Measurements from ENCODE around the gene HCFC1R1. TPM values are rescaled to one million over a fixed set of nuclear protein-coding genes. Genes with fewer than 3 reads are reported as not detected.

The HCFC1R1 gene
- total and polyA plus RNA-seq, 9 donors: 68.0 to 138 (median 84.4) TPM

GRCh38 chr16:2976201-2976600 lies 47.5 kb downstream of the HCFC1R1 start:
- H3K9me3 ChIP-seq (replicated peaks; ENCODE audit: control insufficient read depth, low read depth, low read length): no peaks in the 10 kb centered on the region
- 84% methylated on average over 7 of the region's 7 CpGs for WGBS (ENCODE audit: insufficient coverage)
- no peak overlapping the region for H3K27ac ChIP-seq (ENCODE audit: low read length)
- DNase-seq: no peak
- H3K27me3 ChIP-seq (ENCODE audit: control insufficient read depth, insufficient read depth, low read length): no peaks in the 10 kb centered on the region
- H3K4me1 ChIP-seq (ENCODE audit: control insufficient read depth, insufficient read depth, low read length): peaks cover 36% of the 10 kb centered on the region
- no peak overlapping the region for H3K4me3 ChIP-seq (ENCODE audit: low read length)
- peaks cover 29% of the 10 kb centered on the region for H3K36me3 ChIP-seq (ENCODE audit: control insufficient read depth, insufficient read depth, low read length)

- no peaks in the 10 kb centered on the region for H3K9me3 ChIP-seq (replicated peaks; ENCODE audit: control insufficient read depth, low read depth, low read length)
- peaks cover 29% of the 10 kb centered on the region for H3K36me3 ChIP-seq (ENCODE audit: control insufficient read depth, insufficient read depth, low read length)
- H3K27me3 ChIP-seq (ENCODE audit: control insufficient read depth, insufficient read depth, low read length): peaks cover 3% of the 10 kb centered on the region
- peaks cover 33% of the 10 kb centered on the region for H3K4me1 ChIP-seq (ENCODE audit: control insufficient read depth, insufficient read depth, low read length)
- no peak overlapping the region for H3K27ac ChIP-seq (ENCODE audit: low read length)
- no peak for DNase-seq
- H3K4me3 ChIP-seq (ENCODE audit: low read length): no peak overlapping the region
- WGBS (ENCODE audit: insufficient coverage): 90% methylated on average over 28 of the region's 28 CpGs
Measured at GRCh38 chr16:2975161-2975795, 48.5 kb downstream of the HCFC1R1 start.

DNA sequence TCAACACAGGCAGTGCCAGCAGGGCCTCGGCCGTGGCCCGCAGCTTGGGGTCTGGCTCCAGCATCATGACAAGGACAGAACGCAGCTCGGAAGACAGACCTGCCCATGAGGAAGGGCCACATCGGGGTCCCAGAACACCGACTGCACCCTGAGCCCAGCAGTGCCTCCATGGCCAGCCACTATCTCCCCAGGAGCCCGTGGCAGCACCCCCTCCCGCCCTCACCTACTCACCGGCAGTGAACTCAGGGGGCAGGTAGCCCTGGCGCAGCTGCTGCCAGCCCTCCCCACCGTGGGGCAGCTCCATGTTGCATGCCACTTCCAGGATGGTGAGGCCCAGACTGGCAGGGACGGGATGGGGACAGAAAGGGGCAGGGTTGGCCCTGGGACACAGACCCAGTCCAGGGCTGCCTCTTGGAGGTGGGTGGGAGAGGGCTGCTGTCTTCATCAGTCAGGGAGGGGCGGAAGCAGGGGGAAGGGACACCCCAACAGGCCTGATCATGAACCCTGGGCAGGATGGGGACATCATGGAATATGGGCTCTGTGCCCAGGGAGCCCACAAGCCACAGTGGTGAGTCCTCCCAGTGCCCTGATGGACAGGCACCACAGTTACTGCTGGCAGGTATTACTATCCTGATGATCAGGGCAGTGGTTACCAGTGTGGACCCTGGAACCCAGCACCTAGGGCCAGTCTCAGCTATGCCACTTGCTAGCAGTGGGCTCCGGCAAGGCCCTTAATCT lies 49.3 kb downstream of the HCFC1R1 start:
- H3K27ac ChIP-seq (ENCODE audit: low read length): no peak overlapping the region
- no peak overlapping the region for H3K4me3 ChIP-seq (ENCODE audit: low read length)
- peaks cover 36% of the 10 kb centered on the region for H3K4me1 ChIP-seq (ENCODE audit: control insufficient read depth, insufficient read depth, low read length)
- H3K36me3 ChIP-seq (ENCODE audit: control insufficient read depth, insufficient read depth, low read length): peaks cover 29% of the 10 kb centered on the region
- H3K9me3 ChIP-seq (replicated peaks; ENCODE audit: control insufficient read depth, low read depth, low read length): no peaks in the 10 kb centered on the region
- WGBS (ENCODE audit: insufficient coverage): 93% methylated on average over 15 of the region's 15 CpGs
- DNase-seq: no peak
- H3K27me3 ChIP-seq (ENCODE audit: control insufficient read depth, insufficient read depth, low read length): peaks cover 3% of the 10 kb centered on the region

GRCh38 chr16:2973605-2974318 lies 50.0 kb downstream of the HCFC1R1 start:
- 79% methylated on average over 15 of the region's 17 CpGs for WGBS (ENCODE audit: insufficient coverage)
- H3K27ac ChIP-seq (ENCODE audit: low read length): no peak overlapping the region
- peaks cover 4% of the 10 kb centered on the region for H3K27me3 ChIP-seq (ENCODE audit: control insufficient read depth, insufficient read depth, low read length)
- no peak overlapping the region for H3K4me3 ChIP-seq (ENCODE audit: low read length)
- no peak for DNase-seq
- H3K36me3 ChIP-seq (ENCODE audit: control insufficient read depth, insufficient read depth, low read length): peaks cover 29% of the 10 kb centered on the region
- no peaks in the 10 kb centered on the region for H3K9me3 ChIP-seq (replicated peaks; ENCODE audit: control insufficient read depth, low read depth, low read length)
- peaks cover 34% of the 10 kb centered on the region for H3K4me1 ChIP-seq (ENCODE audit: control insufficient read depth, insufficient read depth, low read length)

DNA sequence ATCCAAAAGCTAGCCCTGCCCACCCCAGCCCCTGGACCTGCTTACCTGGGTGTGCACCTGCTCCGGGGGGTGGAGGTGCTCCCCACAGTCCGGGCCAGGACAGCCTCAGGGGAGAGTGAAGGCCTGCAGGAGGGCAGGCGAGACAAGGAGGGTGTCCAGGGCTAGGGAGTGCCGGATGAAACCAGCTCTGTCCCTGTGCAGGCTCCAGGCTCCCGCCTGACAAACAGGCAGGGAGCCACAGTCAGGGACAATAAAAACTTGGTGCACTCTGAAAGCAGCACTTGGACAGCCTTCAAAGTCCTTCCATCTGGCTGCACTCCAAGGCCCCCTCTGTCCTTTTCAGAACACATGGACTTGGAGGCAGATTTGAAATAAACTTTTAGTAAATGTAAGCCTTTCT lies 50.6 kb downstream of the HCFC1R1 start:
- Histone ChIP-seq H3K4me1 (ENCODE audit: control insufficient read depth, insufficient read depth, low read length) (peaks cover 40% of the 10 kb centered on the region), H3K9me3 (replicated peaks; ENCODE audit: control insufficient read depth, low read depth, low read length) (no peaks in the 10 kb centered on the region), H3K27ac (ENCODE audit: low read length) (no peak overlapping the region), H3K4me3 (ENCODE audit: low read length) (no peak overlapping the region), H3K27me3 (ENCODE audit: control insufficient read depth, insufficient read depth, low read length) (peaks cover 11% of the 10 kb centered on the region), H3K36me3 (ENCODE audit: control insufficient read depth, insufficient read depth, low read length) (peaks cover 29% of the 10 kb centered on the region)
- no peak for DNase-seq
- 48% methylated on average over 3 of the region's 5 CpGs for WGBS (ENCODE audit: insufficient coverage)

Other genes starting within 250 kb of the HCFC1R1 start
- 218 TPM for gene ELOB, start 246.7 kb downstream of the HCFC1R1 start, total RNA-seq
- gene ELOB, start 246.7 kb downstream of the HCFC1R1 start, polyA plus RNA-seq (ENCODE audit: insufficient read depth in 1 of 8, insufficient read length in 8 of 8, low replicate concordance in 1 of 8): 100 to 1,000 TPM; 162 to 228 (median 189) TPM
- not detected for gene PRSS33, start 236.4 kb downstream of the HCFC1R1 start, total RNA-seq
- not detected for gene PRSS33, start 236.4 kb downstream of the HCFC1R1 start, polyA plus RNA-seq (ENCODE audit: insufficient read depth in 1 of 8, insufficient read length in 8 of 8, low replicate concordance in 1 of 8)
- not detected for gene PRSS41, start 225.5 kb downstream of the HCFC1R1 start, total RNA-seq
- gene PRSS41, start 225.5 kb downstream of the HCFC1R1 start, polyA plus RNA-seq (ENCODE audit: insufficient read depth in 1 of 8, insufficient read length in 8 of 8, low replicate concordance in 1 of 8): not detected
- gene PRSS21, start 206.7 kb downstream of the HCFC1R1 start, total RNA-seq: not detected
- gene PRSS21, start 206.7 kb downstream of the HCFC1R1 start, polyA plus RNA-seq (ENCODE audit: insufficient read depth in 1 of 8, insufficient read length in 8 of 8, low replicate concordance in 1 of 8): under 1 TPM in 2 of 8 donors, not detected in 6; 0.20 to 0.30 TPM
- 0.49 TPM for gene ZG16B, start 193.6 kb downstream of the HCFC1R1 start, total RNA-seq
- gene ZG16B, start 193.6 kb downstream of the HCFC1R1 start, polyA plus RNA-seq (ENCODE audit: insufficient read depth in 1 of 8, insufficient read length in 8 of 8, low replicate concordance in 1 of 8): under 1 TPM in 7 of 8 donors, not detected in 1; 0.28 to 0.61 (median 0.38) TPM
- not detected for gene PRSS22, start 165.8 kb downstream of the HCFC1R1 start, total RNA-seq
- under 1 TPM in 2 of 8 donors, not detected in 6; 0.94 TPM for gene PRSS22, start 165.8 kb downstream of the HCFC1R1 start, polyA plus RNA-seq (ENCODE audit: insufficient read depth in 1 of 8, insufficient read length in 8 of 8, low replicate concordance in 1 of 8)
- gene FLYWCH2, start 140.7 kb downstream of the HCFC1R1 start, total RNA-seq: 22.0 TPM
- 10 to 100 TPM; 13.8 to 23.3 (median 21.4) TPM for gene FLYWCH2, start 140.7 kb downstream of the HCFC1R1 start, polyA plus RNA-seq (ENCODE audit: insufficient read depth in 1 of 8, insufficient read length in 8 of 8, low replicate concordance in 1 of 8)
- gene FLYWCH1, start 112.0 kb downstream of the HCFC1R1 start, total RNA-seq: 7.8 TPM
- gene FLYWCH1, start 112.0 kb downstream of the HCFC1R1 start, polyA plus RNA-seq (ENCODE audit: insufficient read depth in 1 of 8, insufficient read length in 8 of 8, low replicate concordance in 1 of 8): 10 to 100 TPM; 13.9 to 28.5 (median 17.7) TPM
- gene KREMEN2, start 59.7 kb downstream of the HCFC1R1 start, total RNA-seq: 5.6 TPM
- gene KREMEN2, start 59.7 kb downstream of the HCFC1R1 start, polyA plus RNA-seq (ENCODE audit: insufficient read depth in 1 of 8, insufficient read length in 8 of 8, low replicate concordance in 1 of 8): 10 to 100 TPM in 3 of 8 donors, 1 to 10 TPM in 5; 3.5 to 22.0 (median 9.1) TPM
- gene PAQR4, start 54.6 kb downstream of the HCFC1R1 start, total RNA-seq: 4.3 TPM
- 10 to 100 TPM in 1 of 8 donors, 1 to 10 TPM in 7; 6.0 to 14.4 (median 9.3) TPM for gene PAQR4, start 54.6 kb downstream of the HCFC1R1 start, polyA plus RNA-seq (ENCODE audit: insufficient read depth in 1 of 8, insufficient read length in 8 of 8, low replicate concordance in 1 of 8)
- gene PKMYT1, start 43.5 kb downstream of the HCFC1R1 start, total RNA-seq: 3.6 TPM
- gene PKMYT1, start 43.5 kb downstream of the HCFC1R1 start, polyA plus RNA-seq (ENCODE audit: insufficient read depth in 1 of 8, insufficient read length in 8 of 8, low replicate concordance in 1 of 8): 10 to 100 TPM; 10.4 to 19.4 (median 14.2) TPM
- 0.40 TPM for gene CLDN9, start 11.0 kb downstream of the HCFC1R1 start, total RNA-seq
- 1 to 10 TPM in 5 of 8 donors, under 1 TPM in 3; 0.36 to 3.0 (median 1.5) TPM for gene CLDN9, start 11.0 kb downstream of the HCFC1R1 start, polyA plus RNA-seq (ENCODE audit: insufficient read depth in 1 of 8, insufficient read length in 8 of 8, low replicate concordance in 1 of 8)
- gene CLDN6, start 5.8 kb downstream of the HCFC1R1 start, total RNA-seq: 0.09 TPM
- 1 to 10 TPM in 2 of 8 donors, under 1 TPM in 5, not detected in 1; 0.16 to 4.6 (median 0.43) TPM for gene CLDN6, start 5.8 kb downstream of the HCFC1R1 start, polyA plus RNA-seq (ENCODE audit: insufficient read depth in 1 of 8, insufficient read length in 8 of 8, low replicate concordance in 1 of 8)
- gene TNFRSF12A, start 3.6 kb downstream of the HCFC1R1 start, total RNA-seq: 39.8 TPM
- 10 to 100 TPM; 26.4 to 65.2 (median 42.8) TPM for gene TNFRSF12A, start 3.6 kb downstream of the HCFC1R1 start, polyA plus RNA-seq (ENCODE audit: insufficient read depth in 1 of 8, insufficient read length in 8 of 8, low replicate concordance in 1 of 8)
- gene THOC6, start 93 bp upstream of the HCFC1R1 start, total RNA-seq: 15.0 TPM
- 10 to 100 TPM; 19.6 to 25.5 (median 22.0) TPM for gene THOC6, start 93 bp upstream of the HCFC1R1 start, polyA plus RNA-seq (ENCODE audit: insufficient read depth in 1 of 8, insufficient read length in 8 of 8, low replicate concordance in 1 of 8)
- not detected for gene BICDL2, start 13.0 kb upstream of the HCFC1R1 start, total RNA-seq
- gene BICDL2, start 13.0 kb upstream of the HCFC1R1 start, polyA plus RNA-seq (ENCODE audit: insufficient read depth in 1 of 8, insufficient read length in 8 of 8, low replicate concordance in 1 of 8): under 1 TPM in 5 of 8 donors, not detected in 3; 0.02 to 0.66 (median 0.23) TPM
- 0.58 TPM for gene MMP25, start 22.6 kb upstream of the HCFC1R1 start, total RNA-seq
- gene MMP25, start 22.6 kb upstream of the HCFC1R1 start, polyA plus RNA-seq (ENCODE audit: insufficient read depth in 1 of 8, insufficient read length in 8 of 8, low replicate concordance in 1 of 8): 1 to 10 TPM; 1.4 to 3.0 (median 1.8) TPM
- gene IL32, start 41.7 kb upstream of the HCFC1R1 start, total RNA-seq: 50.2 TPM
- 100 to 1,000 TPM in 6 of 8 donors, 10 to 100 TPM in 2; 28.9 to 166 (median 119) TPM for gene IL32, start 41.7 kb upstream of the HCFC1R1 start, polyA plus RNA-seq (ENCODE audit: insufficient read depth in 1 of 8, insufficient read length in 8 of 8, low replicate concordance in 1 of 8)
- gene ZSCAN10, start 75.4 kb upstream of the HCFC1R1 start, total RNA-seq: 0.13 TPM
- gene ZSCAN10, start 75.4 kb upstream of the HCFC1R1 start, polyA plus RNA-seq (ENCODE audit: insufficient read depth in 1 of 8, insufficient read length in 8 of 8, low replicate concordance in 1 of 8): under 1 TPM in 6 of 8 donors, not detected in 2; 0.12 to 0.44 (median 0.18) TPM
- 14.1 TPM for gene ZNF205, start 88.6 kb upstream of the HCFC1R1 start, total RNA-seq
- 10 to 100 TPM; 12.0 to 15.4 (median 13.3) TPM for gene ZNF205, start 88.6 kb upstream of the HCFC1R1 start, polyA plus RNA-seq (ENCODE audit: insufficient read depth in 1 of 8, insufficient read length in 8 of 8, low replicate concordance in 1 of 8)
- 3.1 TPM for gene ZNF213, start 111.1 kb upstream of the HCFC1R1 start, total RNA-seq
- gene ZNF213, start 111.1 kb upstream of the HCFC1R1 start, polyA plus RNA-seq (ENCODE audit: insufficient read depth in 1 of 8, insufficient read length in 8 of 8, low replicate concordance in 1 of 8): 10 to 100 TPM in 5 of 8 donors, 1 to 10 TPM in 3; 9.4 to 14.0 (median 11.5) TPM
- not detected for gene OR1F1, start 164.3 kb upstream of the HCFC1R1 start, total RNA-seq
- not detected for gene OR1F1, start 164.3 kb upstream of the HCFC1R1 start, polyA plus RNA-seq (ENCODE audit: insufficient read depth in 1 of 8, insufficient read length in 8 of 8, low replicate concordance in 1 of 8)
- gene ZNF200, start 211.2 kb upstream of the HCFC1R1 start, total RNA-seq: 8.4 TPM
- gene ZNF200, start 211.2 kb upstream of the HCFC1R1 start, polyA plus RNA-seq (ENCODE audit: insufficient read depth in 1 of 8, insufficient read length in 8 of 8, low replicate concordance in 1 of 8): 1 to 10 TPM; 5.3 to 7.7 (median 6.4) TPM
- 0.27 TPM for gene MEFV, start 232.7 kb upstream of the HCFC1R1 start, total RNA-seq
- under 1 TPM; 0.20 to 0.45 (median 0.31) TPM for gene MEFV, start 232.7 kb upstream of the HCFC1R1 start, polyA plus RNA-seq (ENCODE audit: insufficient read depth in 1 of 8, insufficient read length in 8 of 8, low replicate concordance in 1 of 8)